Retinal pigment epithelial cell (primary cell): ENCODE data around the gene KLF5.

Experiments used
- DNase-seq: peaks from one replicate; pipeline ENCODE4 v3.0.0-alpha.2; 2010; ENCODE audit warnings: low read depth
- H3K4me3 ChIP-seq: 2 replicates; pipeline ENCODE4 v1.5.1; 2011; ENCODE audit warnings: mild to moderate bottlenecking, low read length, control low read depth, moderate library complexity
- TF ChIP-seq, protein P1 (sequence below): conservative IDR thresholded peaks from 2 replicates; pipeline ENCODE4 v1.5.1; 2011; ENCODE audit warnings: low read depth, low read length, control low read depth, inconsistent platforms

The KLF5 gene

GRCh38 chr13:73074926-73075325, 16.1 kb downstream of the KLF5 start:
- no peak overlapping the region for H3K4me3 ChIP-seq
- DNase-seq: no peak
- TF ChIP-seq, protein P1, sequence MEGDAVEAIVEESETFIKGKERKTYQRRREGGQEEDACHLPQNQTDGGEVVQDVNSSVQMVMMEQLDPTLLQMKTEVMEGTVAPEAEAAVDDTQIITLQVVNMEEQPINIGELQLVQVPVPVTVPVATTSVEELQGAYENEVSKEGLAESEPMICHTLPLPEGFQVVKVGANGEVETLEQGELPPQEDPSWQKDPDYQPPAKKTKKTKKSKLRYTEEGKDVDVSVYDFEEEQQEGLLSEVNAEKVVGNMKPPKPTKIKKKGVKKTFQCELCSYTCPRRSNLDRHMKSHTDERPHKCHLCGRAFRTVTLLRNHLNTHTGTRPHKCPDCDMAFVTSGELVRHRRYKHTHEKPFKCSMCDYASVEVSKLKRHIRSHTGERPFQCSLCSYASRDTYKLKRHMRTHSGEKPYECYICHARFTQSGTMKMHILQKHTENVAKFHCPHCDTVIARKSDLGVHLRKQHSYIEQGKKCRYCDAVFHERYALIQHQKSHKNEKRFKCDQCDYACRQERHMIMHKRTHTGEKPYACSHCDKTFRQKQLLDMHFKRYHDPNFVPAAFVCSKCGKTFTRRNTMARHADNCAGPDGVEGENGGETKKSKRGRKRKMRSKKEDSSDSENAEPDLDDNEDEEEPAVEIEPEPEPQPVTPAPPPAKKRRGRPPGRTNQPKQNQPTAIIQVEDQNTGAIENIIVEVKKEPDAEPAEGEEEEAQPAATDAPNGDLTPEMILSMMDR: no peak

DNA sequence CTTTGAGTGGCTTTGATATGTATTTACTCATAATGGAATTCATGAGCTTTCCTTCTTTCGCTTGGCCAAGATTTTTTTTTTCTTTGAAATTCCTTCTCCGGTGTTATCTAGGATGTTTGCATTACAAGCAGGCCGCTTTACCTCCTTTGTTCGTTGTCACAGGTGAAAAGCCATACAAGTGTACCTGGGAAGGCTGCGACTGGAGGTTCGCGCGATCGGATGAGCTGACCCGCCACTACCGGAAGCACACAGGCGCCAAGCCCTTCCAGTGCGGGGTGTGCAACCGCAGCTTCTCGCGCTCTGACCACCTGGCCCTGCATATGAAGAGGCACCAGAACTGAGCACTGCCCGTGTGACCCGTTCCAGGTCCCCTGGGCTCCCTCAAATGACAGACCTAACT, 16.7 kb downstream of the KLF5 start:
- TF ChIP-seq, protein P1: no peak

DNA sequence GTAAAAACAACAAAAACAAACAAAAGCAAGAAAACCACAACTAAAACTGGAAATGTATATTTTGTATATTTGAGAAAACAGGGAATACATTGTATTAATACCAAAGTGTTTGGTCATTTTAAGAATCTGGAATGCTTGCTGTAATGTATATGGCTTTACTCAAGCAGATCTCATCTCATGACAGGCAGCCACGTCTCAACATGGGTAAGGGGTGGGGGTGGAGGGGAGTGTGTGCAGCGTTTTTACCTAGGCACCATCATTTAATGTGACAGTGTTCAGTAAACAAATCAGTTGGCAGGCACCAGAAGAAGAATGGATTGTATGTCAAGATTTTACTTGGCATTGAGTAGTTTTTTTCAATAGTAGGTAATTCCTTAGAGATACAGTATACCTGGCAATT, 17.1 kb downstream of the KLF5 start:
- no peak overlapping the region for H3K4me3 ChIP-seq
- TF ChIP-seq, protein P1: no peak
- DNase-seq: no peak

More for the DNA sequence above, 16.7 kb downstream of the KLF5 start:
- H3K4me3 ChIP-seq: no peak overlapping the region
- no peak for DNase-seq

- TF ChIP-seq, protein P1: no peak
- no peak for DNase-seq
- no peak overlapping the region for H3K4me3 ChIP-seq
Measured at GRCh38 chr13:73077865-73078264, 19.1 kb downstream of the KLF5 start.

- TF ChIP-seq, protein P1: no peak
- DNase-seq: no peak
- H3K4me3 ChIP-seq: no peak overlapping the region
Measured at GRCh38 chr13:73079359-73079758, 20.6 kb downstream of the KLF5 start.

DNA sequence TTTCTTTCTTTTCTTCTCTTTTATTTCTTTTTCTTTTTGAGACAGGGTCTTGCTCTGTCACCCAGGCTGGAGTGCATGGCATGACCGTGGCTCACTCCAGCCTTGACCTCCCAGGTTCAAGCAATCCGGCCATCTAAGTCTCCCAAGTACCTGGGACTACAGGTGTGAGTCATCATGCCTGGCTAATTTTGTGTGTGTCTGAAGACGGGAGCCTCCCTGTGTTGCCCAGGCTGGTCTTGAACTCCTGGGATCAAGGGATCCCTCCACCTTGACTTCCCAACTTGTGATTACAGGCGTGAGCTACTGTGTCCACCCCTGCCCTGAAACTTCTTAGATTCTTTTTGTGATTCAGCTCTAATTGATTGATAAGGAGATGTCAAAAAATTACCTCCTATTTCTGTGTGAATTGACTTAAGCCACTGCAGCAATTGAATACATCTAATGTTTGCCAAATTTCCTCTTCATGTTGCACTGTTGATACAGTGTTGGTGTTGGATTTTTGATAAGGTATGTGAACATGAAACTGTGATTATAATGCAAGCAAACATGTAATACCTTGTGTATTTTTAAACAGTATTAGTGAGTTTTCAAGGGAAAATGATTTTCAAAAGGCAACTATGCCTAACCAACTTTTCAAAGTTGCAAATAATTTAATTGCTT, 22.6 kb downstream of the KLF5 start:
- DNase-seq: no peak
- TF ChIP-seq, protein P1: no peak
- H3K4me3 ChIP-seq: no peak overlapping the region

DNA sequence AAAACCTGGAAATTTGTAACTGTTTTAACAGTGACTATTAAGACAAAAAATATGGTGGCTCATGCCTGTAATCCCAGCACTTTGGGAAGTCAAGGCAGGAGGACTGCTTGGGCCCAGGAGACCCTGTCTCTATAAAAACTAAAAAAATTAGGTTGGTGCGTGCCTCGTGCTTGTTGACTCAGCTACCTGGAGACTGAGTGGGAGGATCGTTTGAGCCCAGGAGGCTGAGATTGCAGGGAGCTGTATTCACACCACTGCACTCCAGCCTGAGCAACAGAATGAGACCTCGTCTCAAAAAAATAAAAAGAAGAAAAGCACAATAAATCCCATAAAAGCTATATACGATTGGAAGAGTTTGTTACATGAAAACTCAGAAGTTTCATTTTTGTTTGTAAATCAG, 23.7 kb downstream of the KLF5 start:
- H3K4me3 ChIP-seq: no peak overlapping the region
- TF ChIP-seq, protein P1: no peak
- no peak for DNase-seq
